ENCODE results near the gene KLK7.

Gene KLK7

GRCh38 chr19:50959731-50960500 is 23.8 kb downstream of the KLK7 start:
- Histone ChIP-seq H3K9me3 (no peaks in the 10 kb centered on the region), H3K36me3 (no peaks in the 10 kb centered on the region), H3K4me3 (ENCODE audit: low read depth in 1 of 2, low read length in 1 of 2) (no peak overlapping the region), H3K4me1 (ENCODE audit: control insufficient read depth in 1 of 2, insufficient read depth in 1 of 2, low read depth in 1 of 2, low read length in 1 of 2) (no peaks in the 10 kb centered on the region), H3K27me3 (no peaks in the 10 kb centered on the region), H3K27ac (no peak overlapping the region)
- no peak for TF ChIP-seq CTCF (IDR thresholded peaks at IDR 0.05)

GRCh38 chr19:50957587-50957986 is 26.1 kb downstream of the KLK7 start:
- Histone ChIP-seq H3K9me3 (no peaks in the 10 kb centered on the region), H3K27ac (no peak overlapping the region), H3K36me3 (no peaks in the 10 kb centered on the region), H3K4me1 (ENCODE audit: control insufficient read depth in 1 of 2, insufficient read depth in 1 of 2, low read depth in 1 of 2, low read length in 1 of 2) (no peaks in the 10 kb centered on the region), H3K4me3 (ENCODE audit: low read depth in 1 of 2, low read length in 1 of 2) (no peak overlapping the region), H3K27me3 (peaks cover 7% of the 10 kb centered on the region)
- no peak for TF ChIP-seq CTCF (IDR thresholded peaks at IDR 0.05)

GRCh38 chr19:50952910-50953309 is 30.8 kb downstream of the KLK7 start, which contains the start of gene KLK5:
KLK5 (minus strand) TSS chr19:50953038; CDS start chr19:50952657, 381 bp downstream.
- no peak for TF ChIP-seq CTCF (IDR thresholded peaks at IDR 0.05)
- Histone ChIP-seq H3K27ac (no peak within 1 kb of the TSS), H3K27me3 (peaks cover 8% of the 10 kb centered on the region), H3K9me3 (no peaks in the 10 kb centered on the region), H3K4me1 (ENCODE audit: control insufficient read depth in 1 of 2, insufficient read depth in 1 of 2, low read depth in 1 of 2, low read length in 1 of 2) (no peaks in the 10 kb centered on the region), H3K4me3 (ENCODE audit: low read depth in 1 of 2, low read length in 1 of 2) (no peak within 1 kb of the TSS), H3K36me3 (no peaks in the 10 kb centered on the region)

GRCh38 chr19:50949861-50950260 is 33.9 kb downstream of the KLK7 start:
- no peak for TF ChIP-seq CTCF (IDR thresholded peaks at IDR 0.05)
- H3K27ac ChIP-seq, result no peak overlapping the region
- peaks cover 8% of the 10 kb centered on the region for H3K27me3 ChIP-seq
- H3K9me3 ChIP-seq, result no peaks in the 10 kb centered on the region
- H3K4me3 ChIP-seq (ENCODE audit: low read depth in 1 of 2, low read length in 1 of 2), result no peak overlapping the region
- H3K4me1 ChIP-seq (ENCODE audit: control insufficient read depth in 1 of 2, insufficient read depth in 1 of 2, low read depth in 1 of 2, low read length in 1 of 2), result no peaks in the 10 kb centered on the region
- no peaks in the 10 kb centered on the region for H3K36me3 ChIP-seq

- no peaks in the 10 kb centered on the region for H3K36me3 ChIP-seq
- TF ChIP-seq CTCF (IDR thresholded peaks at IDR 0.05), result no peak
- H3K27ac ChIP-seq, result no peak overlapping the region
- H3K9me3 ChIP-seq, result no peaks in the 10 kb centered on the region
- H3K27me3 ChIP-seq, result no peaks in the 10 kb centered on the region
- no peak overlapping the region for H3K4me3 ChIP-seq (ENCODE audit: low read depth in 1 of 2, low read length in 1 of 2)
- H3K4me1 ChIP-seq (ENCODE audit: control insufficient read depth in 1 of 2, insufficient read depth in 1 of 2, low read depth in 1 of 2, low read length in 1 of 2), result no peaks in the 10 kb centered on the region
Measured at GRCh38 chr19:50947123-50947522, 36.6 kb downstream of the KLK7 start.
